Activated T-cell treated with anti-CD3 and anti-CD28 coated beads for 4 hours (primary cell): ENCODE data around the gene TTC39C.

ENCODE experiments used
- DNase-seq: peaks from one replicate; pipeline ENCODE4 v3.0.0-alpha.2; 2020

TTC39C gene

GRCh38 chr18:24014062-24014985 lies at the start of gene TTC39C:
TTC39C (plus strand) TSS chr18:24014754; CDS start chr18:24014872, 118 bp downstream.
- DNase-seq = peak; percentile 79

- no peak for DNase-seq
Observed at GRCh38 chr18:23966909-23967308, 47.6 kb upstream of the TTC39C start.

- DNase-seq = no peak
Observed at GRCh38 chr18:23967321-23968089, 47.0 kb upstream of the TTC39C start.

GRCh38 chr18:23968638-23969604 lies 45.6 kb upstream of the TTC39C start:
- no peak for DNase-seq

- DNase-seq = no peak
Observed at GRCh38 chr18:23969664-23970063, 44.9 kb upstream of the TTC39C start.

GRCh38 chr18:23970161-23971096 lies 44.1 kb upstream of the TTC39C start:
- DNase-seq = no peak

GRCh38 chr18:23971097-23971440 lies 43.5 kb upstream of the TTC39C start:
- DNase-seq = no peak

- no peak for DNase-seq
Observed at GRCh38 chr18:23971666-23972230, 42.8 kb upstream of the TTC39C start.

- DNase-seq = no peak
Observed at GRCh38 chr18:23972453-23972852, 42.1 kb upstream of the TTC39C start.

- no peak for DNase-seq
Observed at GRCh38 chr18:23977103-23977502, 37.5 kb upstream of the TTC39C start.

- DNase-seq = no peak
Observed at GRCh38 chr18:23977719-23978483, 36.7 kb upstream of the TTC39C start.

GRCh38 chr18:23981369-23981980 lies 33.1 kb upstream of the TTC39C start:
- DNase-seq = no peak

GRCh38 chr18:23982155-23983079 lies 32.1 kb upstream of the TTC39C start:
- no peak for DNase-seq

- no peak for DNase-seq
Observed at GRCh38 chr18:23983112-23983511, 31.4 kb upstream of the TTC39C start.

GRCh38 chr18:23986600-23987359 lies 27.8 kb upstream of the TTC39C start:
- DNase-seq = no peak

GRCh38 chr18:23990474-23991410 lies 23.8 kb upstream of the TTC39C start:
- DNase-seq = no peak
